ENCODE data around the gene MAP1A.
"Not testable (repeated sequence)": the region's sequence is repeated elsewhere in the genome, so short reads cannot be mapped to it uniquely, and the experiment has no call there.

The MAP1A gene

DNA sequence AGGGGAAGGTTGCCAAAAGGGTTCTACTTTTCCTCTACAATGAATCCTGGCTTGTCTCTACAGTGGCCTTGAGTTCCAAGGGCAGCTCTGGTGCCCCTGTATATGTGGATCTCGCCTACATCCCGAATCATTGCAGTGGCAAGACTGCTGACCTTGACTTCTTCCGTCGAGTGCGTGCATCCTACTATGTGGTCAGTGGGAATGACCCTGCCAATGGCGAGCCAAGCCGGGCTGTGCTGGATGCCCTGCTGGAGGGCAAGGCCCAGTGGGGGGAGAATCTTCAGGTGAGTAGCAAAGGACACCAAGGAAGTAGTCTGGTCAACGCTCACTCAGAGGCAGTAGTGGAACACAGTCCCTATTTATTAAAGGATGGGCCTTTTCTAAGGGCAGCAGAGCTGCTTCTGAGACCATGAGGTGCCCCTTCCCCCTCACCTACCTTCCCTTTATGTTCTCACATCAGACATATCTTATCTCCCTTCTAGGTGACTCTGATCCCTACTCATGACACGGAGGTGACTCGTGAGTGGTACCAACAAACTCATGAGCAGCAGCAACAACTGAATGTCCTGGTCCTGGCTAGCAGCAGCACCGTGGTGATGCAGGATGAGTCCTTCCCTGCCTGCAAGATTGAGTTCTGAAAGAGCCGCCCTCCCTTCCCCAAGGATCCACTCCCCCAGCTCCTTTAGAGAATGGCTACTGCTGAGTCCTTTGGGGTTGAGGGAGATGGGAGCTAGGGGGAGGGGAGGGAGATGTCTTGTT lies 12.4 kb downstream of the MAP1A start:
- no peak for DNase-seq (ENCODE audit: low read depth)

DNA sequence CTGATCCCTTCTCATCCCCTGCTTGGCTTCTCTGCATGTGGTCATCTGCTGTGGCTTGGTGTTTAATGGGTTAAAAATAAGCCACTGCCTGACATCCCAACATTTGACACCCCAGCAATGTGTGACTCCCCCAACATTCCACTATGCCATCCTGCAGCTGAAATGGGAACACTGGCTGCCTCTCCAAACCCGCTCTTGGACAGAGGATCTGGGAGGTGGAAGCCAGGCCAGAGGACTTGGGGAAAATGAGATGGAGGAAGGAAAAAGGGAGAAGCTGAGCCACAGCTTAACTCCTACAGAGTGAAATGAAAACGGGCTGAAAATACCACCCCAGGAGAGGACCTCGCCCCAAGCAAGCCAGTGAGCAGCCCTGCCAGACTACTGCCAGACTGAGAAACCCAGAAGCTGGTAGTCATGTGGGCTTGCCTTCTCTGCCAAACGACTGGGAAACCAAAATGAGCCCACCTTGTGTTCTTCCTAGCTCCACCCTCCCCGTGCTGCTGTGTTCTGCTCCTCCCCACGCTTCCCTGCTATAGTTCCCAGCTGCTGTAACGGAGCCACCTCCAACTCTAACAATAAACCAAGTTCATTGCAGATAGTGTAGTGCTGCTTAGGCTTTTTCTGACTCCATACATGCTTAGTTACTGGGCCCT lies 13.7 kb downstream of the MAP1A start:
- no peak for DNase-seq (ENCODE audit: low read depth)

DNA sequence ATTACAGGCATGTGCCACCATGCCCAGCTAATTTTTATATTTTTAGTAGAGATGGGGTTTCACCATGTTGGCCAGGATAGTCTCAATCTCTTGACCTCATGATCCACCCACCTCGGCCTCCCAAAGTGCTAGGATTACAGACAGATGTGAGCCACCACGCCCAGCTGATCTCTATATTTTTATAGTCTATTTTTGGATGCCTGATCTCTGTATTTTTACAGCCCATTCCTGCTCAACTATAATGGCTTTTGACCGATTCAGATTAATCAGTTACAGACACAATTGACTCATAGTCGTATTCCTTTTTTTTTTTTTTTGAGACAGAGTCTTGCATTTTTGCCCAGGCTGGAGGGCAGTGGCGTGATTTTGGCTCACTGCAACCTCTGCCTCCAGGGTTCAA lies 15.4 kb downstream of the MAP1A start:
- not testable (repeated sequence) for DNase-seq (ENCODE audit: low read depth)

DNA sequence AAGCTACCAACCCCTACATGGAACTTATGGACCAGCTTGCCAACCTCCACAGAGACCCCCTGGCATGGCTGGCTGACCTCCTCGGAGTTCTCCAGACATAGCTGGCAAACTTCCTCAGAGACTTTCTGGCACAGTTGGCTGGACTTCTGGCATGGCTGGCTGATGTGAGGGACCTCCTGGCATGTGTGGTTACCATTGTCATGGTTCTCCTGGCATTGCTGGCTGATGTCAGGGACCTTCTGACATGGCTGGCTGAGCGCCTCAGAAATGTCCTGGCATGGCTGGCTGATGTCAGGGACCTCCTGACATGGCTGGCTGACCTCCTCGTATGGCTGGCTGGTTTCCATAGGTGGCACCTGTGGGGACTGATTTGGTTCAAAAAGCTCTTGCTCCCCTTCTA lies 17.5 kb downstream of the MAP1A start:
- DNase-seq (ENCODE audit: low read depth): no peak

DNA sequence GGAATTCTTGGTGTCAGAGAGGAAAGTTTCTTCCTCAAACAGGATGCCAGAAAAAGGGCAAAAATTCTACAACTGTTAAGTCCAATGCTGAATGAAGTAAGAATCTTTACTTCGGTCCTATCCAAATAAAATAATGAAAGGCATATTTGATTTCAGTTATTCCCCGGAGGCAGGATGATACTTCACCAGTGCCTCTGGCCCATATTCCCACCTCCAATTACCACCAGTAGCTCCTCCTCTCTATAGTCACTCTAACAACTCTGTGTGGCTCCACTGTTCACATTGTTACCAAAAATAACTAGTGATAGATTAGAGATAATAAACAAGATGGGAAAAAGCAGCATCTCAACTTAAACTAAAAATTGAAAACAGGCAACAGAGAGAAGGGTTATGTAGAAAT lies 20.7 kb downstream of the MAP1A start:
- no peak for DNase-seq (ENCODE audit: low read depth)

DNA sequence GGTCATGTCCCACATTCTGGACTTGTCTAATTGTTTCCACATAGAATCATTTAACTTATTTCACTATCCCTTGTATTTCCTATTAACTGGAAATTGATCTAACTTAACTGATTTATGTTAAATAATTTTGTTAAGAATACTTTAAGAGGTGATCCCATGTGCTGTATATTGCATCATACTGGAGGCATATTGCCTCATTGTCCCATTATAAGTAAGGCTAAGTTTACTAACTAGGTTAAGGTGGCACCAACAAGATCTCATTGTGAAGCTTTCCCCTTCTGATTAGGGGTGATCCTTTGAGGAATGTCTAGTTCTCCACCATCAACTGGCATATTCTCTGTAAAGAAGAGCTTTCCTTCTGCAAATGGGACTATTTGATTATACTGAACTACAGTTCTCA lies 24.4 kb downstream of the MAP1A start:
- no peak for DNase-seq (ENCODE audit: low read depth)

DNA sequence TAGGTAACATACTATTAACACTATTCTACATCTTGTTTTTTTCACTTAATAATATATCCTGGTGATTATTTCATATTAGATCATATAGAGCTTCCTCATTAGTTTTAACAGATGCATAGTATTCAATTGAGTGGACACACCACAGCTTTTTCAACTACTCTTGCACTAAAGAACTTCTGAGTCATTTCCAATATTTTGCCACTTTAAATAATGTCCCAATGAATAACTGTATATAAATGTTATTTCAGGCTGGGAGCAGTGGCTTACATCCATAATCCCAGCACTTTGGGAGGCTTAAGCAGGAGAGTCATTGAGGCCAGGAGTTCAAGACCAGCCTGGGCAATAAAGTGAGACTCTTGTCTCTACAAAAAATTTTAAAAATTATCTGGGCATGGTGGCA lies 26.9 kb downstream of the MAP1A start:
- DNase-seq (ENCODE audit: low read depth): no peak

DNA sequence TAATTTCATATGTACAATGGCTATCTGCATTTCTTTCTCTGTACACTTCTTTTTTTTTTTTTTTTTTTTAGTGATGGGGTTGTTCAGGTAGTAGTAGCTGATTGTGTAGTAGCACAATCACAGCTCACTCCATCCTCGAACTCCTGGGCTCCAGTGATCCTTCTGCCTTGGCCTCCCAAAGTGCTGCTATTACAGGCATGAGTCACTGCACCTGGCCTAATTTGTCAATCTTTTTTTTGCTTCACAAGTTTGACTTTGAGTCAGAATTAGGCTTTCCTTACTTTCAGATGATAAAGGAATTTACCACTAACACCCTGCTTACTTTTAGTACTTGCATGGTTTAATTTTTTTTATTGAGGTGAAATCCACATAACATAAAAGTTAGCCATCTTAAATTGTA lies 28.0 kb downstream of the MAP1A start:
- no peak for DNase-seq (ENCODE audit: low read depth)

DNA sequence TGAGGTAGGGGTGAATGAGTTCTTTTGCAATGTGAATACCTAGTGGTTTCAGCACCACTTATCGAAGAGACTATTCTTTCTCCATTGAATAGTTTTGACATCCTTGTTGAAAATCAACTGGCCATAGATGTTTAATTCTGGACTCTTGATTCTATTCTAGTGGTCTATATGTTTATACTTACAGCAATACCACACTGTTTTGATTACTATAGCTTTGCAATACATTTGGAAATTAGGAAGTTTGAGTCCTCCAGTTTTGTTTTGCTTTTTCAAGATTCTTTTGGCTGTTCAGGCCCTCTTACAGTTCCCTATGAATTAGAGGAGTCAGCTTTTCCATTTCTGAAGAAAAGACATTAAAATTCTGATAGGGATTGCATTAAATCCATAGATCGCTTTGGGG lies 30.1 kb downstream of the MAP1A start:
- no peak for DNase-seq (ENCODE audit: low read depth)

DNA sequence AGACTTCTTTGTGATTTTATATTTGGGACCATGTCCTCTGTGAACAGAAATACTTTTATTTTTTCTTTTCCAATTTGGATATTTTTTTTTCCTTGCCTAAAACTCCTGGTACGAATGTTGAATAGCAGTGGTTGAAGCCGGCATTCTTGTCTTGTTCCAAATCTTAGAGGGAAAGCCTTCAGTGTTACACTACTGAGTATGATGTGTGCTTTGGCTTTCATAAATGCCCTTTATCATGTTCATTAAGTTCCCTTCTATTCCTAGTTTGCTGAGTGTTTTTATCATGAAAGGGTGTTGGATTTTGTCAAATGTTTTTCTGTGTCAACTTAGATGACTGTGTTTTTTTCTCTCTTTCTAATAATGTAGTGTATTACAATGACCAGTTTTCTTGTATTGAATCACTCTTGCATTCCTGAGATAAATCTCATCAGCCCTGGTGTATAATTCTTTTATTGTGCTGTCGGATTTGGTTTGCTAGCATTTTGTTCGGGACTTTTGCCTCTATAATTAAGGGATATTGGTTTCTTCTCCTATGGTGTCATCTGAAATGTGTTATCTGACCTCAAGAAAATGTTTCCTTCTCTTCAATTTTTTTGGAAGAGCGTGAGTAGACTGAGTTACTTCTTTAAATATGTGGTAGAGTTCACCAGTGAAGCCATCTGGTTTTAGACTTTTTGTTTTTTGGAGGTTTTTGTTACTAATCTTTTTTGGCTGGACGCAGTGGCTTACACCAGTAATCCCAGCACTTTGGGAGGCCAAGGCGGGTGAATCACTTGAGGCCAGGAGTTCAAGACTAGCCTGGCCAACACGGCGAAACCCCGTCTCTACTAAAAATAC lies 33.3 kb downstream of the MAP1A start:
- no peak for DNase-seq (ENCODE audit: low read depth)

DNA sequence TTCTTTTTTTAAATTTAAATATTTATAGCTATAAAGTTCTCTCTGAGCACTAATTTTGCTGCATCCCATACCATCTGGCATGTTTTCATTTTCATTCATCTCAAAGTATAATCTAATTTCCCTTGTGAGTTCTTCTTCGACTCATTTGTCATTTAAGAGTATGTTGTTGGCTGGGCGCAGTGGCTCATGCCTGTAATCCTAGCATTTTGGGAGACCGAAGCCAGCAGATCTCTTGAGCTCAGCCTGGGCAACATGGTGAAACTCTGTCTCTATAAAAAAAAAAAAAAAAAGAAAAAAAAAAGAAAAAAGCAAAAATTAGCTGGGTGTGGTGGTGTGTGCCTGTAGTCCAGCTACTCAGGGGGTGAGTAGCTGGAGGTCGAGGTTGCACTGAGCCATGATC lies 34.8 kb downstream of the MAP1A start:
- DNase-seq (ENCODE audit: low read depth): no peak

DNA sequence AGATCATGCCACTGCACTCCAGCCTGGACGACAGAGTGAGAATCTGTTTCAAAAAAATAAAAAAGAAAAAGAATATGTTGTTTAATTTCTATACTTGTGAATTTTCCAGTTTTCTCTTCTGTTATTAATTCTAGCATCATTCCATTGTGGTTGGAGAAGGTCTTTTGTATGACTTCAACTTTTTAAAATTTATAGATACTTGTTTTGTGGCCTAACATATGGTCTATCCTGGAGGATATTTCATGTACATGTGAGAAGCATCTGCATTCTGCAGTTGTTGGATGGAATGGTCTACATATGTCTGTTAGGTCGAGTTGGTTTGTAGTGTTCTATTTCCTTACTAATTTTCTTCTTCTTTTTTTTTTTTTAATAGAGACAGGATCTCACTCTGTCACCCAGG lies 35.6 kb downstream of the MAP1A start:
- no peak for DNase-seq (ENCODE audit: low read depth)

DNA sequence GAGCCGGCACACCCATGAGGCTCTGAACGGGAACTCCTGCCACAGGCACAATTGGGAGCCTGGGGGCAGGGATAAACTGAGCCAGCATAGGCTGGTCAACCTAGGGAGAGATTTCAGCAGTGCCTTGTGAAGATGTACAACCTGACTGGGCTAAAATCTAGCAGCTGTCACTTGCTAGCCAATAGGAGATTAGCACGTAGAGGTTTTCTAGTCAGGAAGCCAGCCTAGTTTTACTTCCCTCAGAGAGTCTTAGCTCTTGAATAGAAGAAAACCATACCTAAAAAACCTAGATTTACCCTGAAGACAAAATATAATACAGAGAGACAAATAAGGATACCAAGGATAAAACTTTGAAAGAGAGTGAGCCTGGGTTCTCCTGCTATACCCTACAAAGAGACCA lies 45.3 kb downstream of the MAP1A start:
- not testable (repeated sequence) for DNase-seq (ENCODE audit: low read depth)

DNA sequence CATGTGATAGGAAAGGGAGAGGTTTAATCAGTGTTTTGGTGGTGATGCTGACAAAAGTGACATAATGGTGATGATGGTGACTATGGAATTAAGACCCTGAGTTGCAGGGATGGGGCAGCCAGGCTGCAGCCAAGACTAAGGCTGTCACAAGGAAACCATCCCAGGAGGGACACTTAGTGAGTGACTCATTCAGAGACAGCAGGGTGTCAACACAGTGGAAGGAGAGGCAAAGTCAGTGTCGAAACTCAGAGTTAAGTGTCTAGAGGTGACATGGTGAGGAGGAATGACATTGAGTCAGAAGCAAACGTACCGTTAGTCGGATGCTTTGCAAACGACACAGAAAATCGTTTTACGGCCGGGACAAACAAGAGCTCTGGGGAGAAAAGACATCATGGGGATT lies 46.4 kb downstream of the MAP1A start:
- not testable (repeated sequence) for DNase-seq (ENCODE audit: low read depth)

DNA sequence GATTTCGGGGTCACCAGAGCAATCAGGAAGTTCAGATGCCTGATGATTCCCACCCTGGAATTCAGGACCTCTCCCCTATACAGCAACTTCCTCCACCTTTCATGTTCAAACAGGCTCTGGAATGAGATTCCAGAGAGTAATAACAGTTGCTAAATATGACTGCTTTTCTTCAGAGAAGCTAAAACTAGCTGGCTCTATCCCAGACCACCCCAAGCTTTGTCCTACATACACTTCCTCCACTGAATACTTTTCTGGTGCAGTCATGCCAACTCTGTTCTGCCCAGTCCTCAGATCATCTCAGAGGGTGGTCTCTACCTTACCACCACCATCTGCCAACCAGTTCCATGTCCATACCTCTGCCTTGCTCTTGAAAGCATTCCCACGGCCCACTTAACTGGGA lies 49.2 kb downstream of the MAP1A start:
- DNase-seq (ENCODE audit: low read depth): not testable (repeated sequence)

DNA sequence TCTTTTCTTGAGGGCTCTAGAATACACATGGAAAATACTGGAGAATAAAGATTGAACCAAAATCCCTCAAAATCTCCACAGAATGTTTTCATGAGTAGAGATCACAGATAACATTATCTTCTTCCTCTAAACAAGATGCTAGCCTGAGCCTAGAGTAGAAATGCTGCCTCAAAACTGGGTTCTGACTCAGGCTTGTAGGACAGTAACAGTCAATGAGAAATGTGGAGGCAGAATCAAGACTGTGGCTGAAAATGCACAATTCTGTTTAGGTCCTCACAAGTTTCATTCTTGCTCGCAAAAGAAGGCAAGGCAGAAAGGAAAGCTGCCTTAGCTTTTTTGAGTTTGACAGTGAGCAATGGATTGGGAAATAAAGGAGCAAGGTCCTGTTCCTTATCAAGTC lies 57.2 kb downstream of the MAP1A start:
- DNase-seq (ENCODE audit: low read depth): not testable (repeated sequence)
